H9 (cell line): ENCODE results near the gene METTL27. TPM values are rescaled to one million over a fixed set of nuclear protein-coding genes. Genes with fewer than 3 reads are reported as not detected.
"Not testable (repeated sequence)": the region's sequence is repeated elsewhere in the genome, so short reads cannot be mapped to it uniquely, and the experiment has no call there.

Experiments
- DNase-seq: peaks from one replicate; pipeline ENCODE4 v3.0.0-alpha.2; 2017
- H2AFZ ChIP-seq: one replicate; pipeline ENCODE4 v1.6.1; 2013; ENCODE audit warnings: mild to moderate bottlenecking, low read length, control low read depth, moderate library complexity
- H2AK5ac ChIP-seq: 2 replicates; pipeline ENCODE4 v1.6.1; 2013; ENCODE audit warnings: low read length, control low read depth, mixed read lengths; ENCODE audit not compliant: insufficient read length
- H2BK120ac ChIP-seq: one replicate; pipeline ENCODE4 v1.6.1; 2013; ENCODE audit warnings: low read depth, mild to moderate bottlenecking, low read length, control low read depth, inconsistent platforms; ENCODE audit not compliant: poor library complexity, severe bottlenecking
- H2BK12ac ChIP-seq: 2 replicates; pipeline ENCODE4 v1.6.1; 2013; ENCODE audit warnings: low read length, control low read depth, mixed read lengths, low read depth; ENCODE audit not compliant: insufficient read length
- H2BK15ac ChIP-seq: 2 replicates; pipeline ENCODE4 v1.6.1; 2013; ENCODE audit warnings: low read depth, low read length, control low read depth
- H2BK20ac ChIP-seq: one replicate; pipeline ENCODE4 v1.6.1; 2013; ENCODE audit warnings: low read depth, mild to moderate bottlenecking, low read length, control low read depth, inconsistent platforms; ENCODE audit not compliant: poor library complexity, severe bottlenecking
- H2BK5ac ChIP-seq: 2 replicates; pipeline ENCODE4 v1.6.1; 2013; ENCODE audit warnings: low read length, control low read depth, mixed read lengths; ENCODE audit not compliant: insufficient read length
- H3K14ac ChIP-seq: 2 replicates; pipeline ENCODE4 v1.6.1; 2013; ENCODE audit warnings: low read length, control low read depth; ENCODE audit not compliant: insufficient read depth
- H3K18ac ChIP-seq: 2 replicates; pipeline ENCODE4 v1.6.1; 2013; ENCODE audit warnings: low read depth, mild to moderate bottlenecking, mixed read lengths, low read length, control low read depth; ENCODE audit not compliant: insufficient read length
- H3K23ac ChIP-seq: 2 replicates; pipeline ENCODE4 v1.6.1; 2013; ENCODE audit warnings: low read length, control low read depth, mixed read lengths, low read depth; ENCODE audit not compliant: insufficient read length
- H3K23me2 ChIP-seq: 2 replicates; pipeline ENCODE4 v1.6.1; 2013; ENCODE audit warnings: low read depth, mild to moderate bottlenecking, mixed read lengths, low read length, control low read depth; ENCODE audit not compliant: insufficient read length, poor library complexity, severe bottlenecking
- H3K27ac ChIP-seq: 2 replicates; pipeline ENCODE4 v1.5.1; 2013; ENCODE audit warnings: low read length, control low read depth, mixed read lengths, low read depth; ENCODE audit not compliant: insufficient read length
- H3K27me3 ChIP-seq: 2 replicates; pipeline ENCODE4 v1.6.1; 2013; ENCODE audit warnings: low read length, control low read depth, inconsistent platforms; ENCODE audit not compliant: insufficient read depth
- H3K4ac ChIP-seq: 2 replicates; pipeline ENCODE4 v1.6.1; 2013; ENCODE audit warnings: low read depth, mild to moderate bottlenecking, control low read depth, inconsistent platforms, low read length, moderate library complexity
- H3K4me1 ChIP-seq: 2 replicates; pipeline ENCODE4 v1.6.1; 2013; ENCODE audit warnings: low read length, control low read depth, inconsistent platforms; ENCODE audit not compliant: insufficient read depth
- H3K4me2 ChIP-seq: 2 replicates; pipeline ENCODE4 v1.6.1; 2013; ENCODE audit warnings: low read length, control low read depth, mixed read lengths; ENCODE audit not compliant: insufficient read length, insufficient read depth
- H3K56ac ChIP-seq: 2 replicates; pipeline ENCODE4 v1.6.1; 2013; ENCODE audit warnings: low read depth, mild to moderate bottlenecking, mixed read lengths, low read length, control low read depth; ENCODE audit not compliant: insufficient read length
- H3K79me1 ChIP-seq: 2 replicates; pipeline ENCODE4 v1.6.1; 2013; ENCODE audit warnings: low read depth, mild to moderate bottlenecking, moderate library complexity, low read length, control low read depth, inconsistent platforms; ENCODE audit not compliant: insufficient read depth, poor library complexity, severe bottlenecking
- H3K79me2 ChIP-seq: 2 replicates; pipeline ENCODE4 v1.6.1; 2013; ENCODE audit warnings: low read length, control low read depth, inconsistent platforms; ENCODE audit not compliant: insufficient read depth
- H3K9ac ChIP-seq: 2 replicates; pipeline ENCODE4 v1.6.1; 2013; ENCODE audit warnings: low read length, control low read depth, mixed read lengths; ENCODE audit not compliant: insufficient read length; ENCODE audit errors: extremely low read depth
- H3K9me3 ChIP-seq: one replicate; pipeline ENCODE4 v1.6.1; 2013; ENCODE audit warnings: low read depth, low read length, inconsistent platforms; ENCODE audit not compliant: control insufficient read depth
- H3T11ph ChIP-seq: one replicate; pipeline ENCODE4 v1.6.1; 2013; ENCODE audit warnings: mild to moderate bottlenecking, low read length, control low read depth, inconsistent platforms
- H4K20me1 ChIP-seq: one replicate; pipeline ENCODE4 v1.6.1; 2013; ENCODE audit not compliant: control insufficient read depth, insufficient read length, insufficient read depth
- H4K5ac ChIP-seq: 2 replicates; pipeline ENCODE4 v1.6.1; 2013; ENCODE audit warnings: low read depth, mild to moderate bottlenecking, mixed read lengths, low read length, control low read depth; ENCODE audit not compliant: insufficient read length
- H4K8ac ChIP-seq: replicated peaks from 2 replicates; pipeline ENCODE4 v1.6.1; 2013; ENCODE audit warnings: low read length, control low read depth, mixed read lengths, low read depth; ENCODE audit not compliant: insufficient read length
- H4K91ac ChIP-seq: 2 replicates; pipeline ENCODE4 v1.6.1; 2013; ENCODE audit warnings: low read depth, mild to moderate bottlenecking, moderate library complexity, mixed read lengths, low read length, control low read depth; ENCODE audit not compliant: insufficient read length
- H3K27ac Mint-ChIP-seq, 3 experiments: 2 replicates in 2 of 3; 3 replicates in 1 of 3; pipeline ENCODE4 v1.8.0; 2020 to 2021; ENCODE audit warnings: mixed read lengths in 3 of 3, mild to moderate bottlenecking in 1 of 3, moderate library complexity in 1 of 3
- H3K27me3 Mint-ChIP-seq: 2 replicates; pipeline ENCODE4 v1.8.0; 2021; ENCODE audit warnings: low read depth, mild to moderate bottlenecking, moderate library complexity, mixed read lengths
- H3K36me3 Mint-ChIP-seq, 3 experiments: 2 replicates in 2 of 3; 3 replicates in 1 of 3; pipeline ENCODE4 v1.8.0; 2020 to 2021; ENCODE audit warnings: low read depth in 3 of 3, mixed read lengths in 3 of 3; ENCODE audit not compliant: insufficient read depth in 1 of 3
- H3K4me1 Mint-ChIP-seq, 2 experiments: 2 replicates each; pipeline ENCODE4 v1.8.0; 2020; ENCODE audit warnings: mixed read lengths in 2 of 2
- H3K4me3 Mint-ChIP-seq, 2 experiments: 2 replicates in 1 of 2; 3 replicates in 1 of 2; pipeline ENCODE4 v1.8.0; 2020 to 2021; ENCODE audit warnings: mild to moderate bottlenecking in 2 of 2, mixed read lengths in 2 of 2, moderate library complexity in 1 of 2
- H3K9me3 Mint-ChIP-seq, 2 experiments: 2 replicates in 1 of 2; 3 replicates in 1 of 2; pipeline ENCODE4 v1.8.0; 2020; ENCODE audit warnings: mild to moderate bottlenecking in 2 of 2, mixed read lengths in 2 of 2, moderate library complexity in 1 of 2
- WGBS: extraction: QIAGEN DNeasy Blood & Tissue Kit; methylation state at CpG from one replicate; pipeline ENCODE4 v1.1.7; 2013; ENCODE audit warnings: missing lambda C conversion rate, low lambda C conversion rate, mixed read lengths; ENCODE audit not compliant: insufficient read length; ENCODE audit errors: extremely low coverage; 5-methylcytosine and 5-hydroxymethylcytosine counted together
- total RNA-seq: library from RNA; stranded (reverse); gene quantifications from 2 replicates; pipeline ENCODE4 v1.2.1, GENCODE V29; 2021

METTL27 gene
- total RNA-seq, 1 experiment from 2014 or later = 13.5 TPM

GRCh38 chr7:73791170-73791690 lies 51.1 kb downstream of the METTL27 start:
- not testable (repeated sequence) for H4K8ac ChIP-seq, DNase-seq
- WGBS = no CpG with 5 or more reads among the region's 7 CpGs

More at GRCh38 chr7:73791170-73791690, 51.1 kb downstream of the METTL27 start:
- H3K23ac ChIP-seq, H3K27me3 Mint-ChIP-seq, H3K14ac ChIP-seq, H3K79me1 ChIP-seq, H3K23me2 ChIP-seq, H3K9me3 ChIP-seq, H2BK12ac ChIP-seq, H3K9ac ChIP-seq, H3K36me3 Mint-ChIP-seq, H3K27ac Mint-ChIP-seq, H2AK5ac ChIP-seq, H3K27me3 ChIP-seq, H3K4me3 Mint-ChIP-seq, H3K56ac ChIP-seq, H2BK20ac ChIP-seq, H4K20me1 ChIP-seq, H4K5ac ChIP-seq, H3T11ph ChIP-seq, H3K4ac ChIP-seq, H2BK15ac ChIP-seq, H4K91ac ChIP-seq, H3K18ac ChIP-seq, H3K4me1 ChIP-seq, H3K27ac ChIP-seq, H2AFZ ChIP-seq, H2BK120ac ChIP-seq, H2BK5ac ChIP-seq, H3K4me2 ChIP-seq, H3K79me2 ChIP-seq: not testable (repeated sequence)
- Mint-ChIP-seq H3K4me1 (peaks cover 3 to 13% of the 10 kb centered on the region in 2 experiments), H3K9me3 (peaks cover 3 to 21% of the 10 kb centered on the region in 2 experiments; a peak in 3 of 5 replicates)
